ENCODE data around the gene CCDC85C.

Gene CCDC85C

GRCh38 chr14:99590746-99591555 lies 13.1 kb downstream of the CCDC85C start:
- DNase-seq (ENCODE audit: low spot score) = no peak

- DNase-seq (ENCODE audit: low spot score) = no peak
These were observed 14.1 kb downstream of the CCDC85C start for GRCh38 chr14:99589651-99590530.

DNA sequence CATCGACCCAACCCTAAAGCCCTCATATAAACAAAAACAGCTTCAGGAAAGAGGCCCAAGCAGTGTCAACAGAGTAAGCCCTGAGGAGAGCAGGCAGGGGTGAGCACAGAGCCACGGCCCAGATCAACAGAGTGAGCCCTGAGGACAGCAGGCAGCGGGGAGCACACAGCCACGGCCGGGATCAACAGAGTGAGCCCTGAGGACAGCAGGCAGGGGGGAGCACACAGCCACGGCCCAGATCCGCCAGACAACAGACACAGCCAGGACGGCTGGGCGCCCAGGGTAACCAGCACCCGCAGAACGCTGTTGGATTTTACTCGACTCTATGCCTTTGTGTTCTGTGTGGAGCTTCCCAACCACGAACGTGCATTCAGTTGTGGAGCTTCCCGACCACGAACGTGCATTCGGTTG lies 15.0 kb downstream of the CCDC85C start:
- no peak for DNase-seq (ENCODE audit: low spot score)

- no peak for DNase-seq (ENCODE audit: low spot score)
These were observed 16.3 kb downstream of the CCDC85C start for GRCh38 chr14:99587460-99588278.

DNA sequence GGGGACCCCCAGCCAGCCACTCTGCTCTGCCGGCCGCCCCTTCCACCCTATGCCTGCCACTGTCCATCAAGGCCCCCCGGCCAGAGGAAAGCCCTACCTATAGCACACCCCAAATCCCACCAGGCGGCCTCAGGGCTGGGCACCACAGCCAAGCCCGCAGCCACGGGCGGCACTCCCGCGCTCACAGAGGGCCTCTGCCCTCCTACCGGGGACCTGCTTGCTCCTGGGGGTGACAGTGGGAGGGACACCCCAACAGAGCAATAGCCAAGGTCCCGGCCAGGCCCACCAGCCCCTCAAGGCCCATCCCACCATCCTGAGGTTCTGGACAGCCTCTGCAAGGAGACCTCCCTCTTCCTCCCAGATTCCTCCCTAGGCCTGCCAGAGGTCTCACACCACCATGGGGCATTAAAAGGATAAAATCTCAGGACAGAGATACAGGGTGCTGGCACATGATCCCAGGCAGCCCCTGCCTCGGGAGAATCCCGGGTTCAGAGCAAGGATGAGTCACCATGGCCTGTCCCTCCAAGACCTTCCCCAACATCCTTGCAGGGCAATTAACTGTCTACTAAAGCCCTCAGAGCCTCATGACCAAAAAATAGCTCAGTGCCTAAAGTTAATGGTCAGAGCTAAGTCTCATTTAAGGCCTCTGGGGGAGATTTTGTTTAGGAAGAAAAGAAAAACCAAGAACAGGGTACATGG lies 17.1 kb downstream of the CCDC85C start:
- no peak for DNase-seq (ENCODE audit: low spot score)

DNA sequence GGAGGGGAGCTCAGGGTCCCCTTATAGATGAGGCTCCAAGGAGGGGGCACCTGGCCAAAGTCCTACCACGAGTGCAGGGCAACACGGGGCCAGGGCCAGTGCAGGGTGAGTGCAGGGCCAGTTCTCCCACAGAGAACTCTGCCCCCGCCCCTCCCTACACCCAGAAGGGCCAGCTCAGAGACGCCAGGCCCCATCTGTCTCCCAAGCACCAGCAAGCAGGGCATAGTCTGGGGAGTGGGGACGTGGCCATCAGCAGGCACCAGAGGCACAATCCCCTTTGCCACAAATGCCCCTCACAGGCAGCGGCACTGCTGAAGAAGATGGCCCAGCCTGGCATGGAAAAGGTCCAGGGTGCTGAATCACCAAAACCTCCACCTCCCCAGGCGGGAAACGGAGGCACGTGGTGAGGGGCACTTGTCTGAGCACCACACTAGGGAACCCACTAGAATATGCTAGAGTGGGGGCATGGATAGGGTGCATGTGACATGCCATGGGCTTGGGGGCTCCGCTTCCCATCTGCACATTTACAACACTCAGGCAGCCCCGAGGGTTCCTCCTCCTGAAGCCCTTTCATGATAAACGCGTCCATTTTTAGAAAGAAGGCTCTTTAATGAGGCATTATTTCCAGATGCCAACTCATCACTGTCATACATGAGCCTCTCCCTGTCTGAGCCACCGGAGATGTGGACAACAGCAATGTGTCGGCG lies 17.8 kb downstream of the CCDC85C start:
- no peak for DNase-seq (ENCODE audit: low spot score)

DNA sequence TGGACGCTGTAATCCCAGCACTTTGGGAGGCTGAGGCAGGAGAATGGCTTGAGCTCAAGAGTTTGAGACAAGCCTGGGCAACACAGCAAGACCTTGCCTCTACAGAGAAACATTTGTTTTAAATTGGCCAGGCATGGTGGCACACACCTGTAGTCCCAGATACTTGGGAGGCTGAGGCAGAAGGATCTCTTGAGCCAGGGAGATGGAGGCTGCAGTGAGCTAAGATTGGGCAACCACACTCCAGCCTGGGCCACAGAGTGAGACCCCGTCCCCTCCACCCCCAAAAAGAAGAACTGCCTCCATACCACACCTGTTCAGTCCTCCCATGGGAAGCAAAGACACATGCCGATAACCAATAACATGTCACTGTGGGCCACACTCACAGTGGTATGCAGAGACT lies 19.2 kb downstream of the CCDC85C start:
- no peak for DNase-seq (ENCODE audit: low spot score)

GRCh38 chr14:99581938-99582337 lies 22.1 kb downstream of the CCDC85C start:
- no peak for DNase-seq (ENCODE audit: low spot score)

- DNase-seq (ENCODE audit: low spot score) = no peak
These were observed 22.6 kb downstream of the CCDC85C start for GRCh38 chr14:99581374-99581773.

DNA sequence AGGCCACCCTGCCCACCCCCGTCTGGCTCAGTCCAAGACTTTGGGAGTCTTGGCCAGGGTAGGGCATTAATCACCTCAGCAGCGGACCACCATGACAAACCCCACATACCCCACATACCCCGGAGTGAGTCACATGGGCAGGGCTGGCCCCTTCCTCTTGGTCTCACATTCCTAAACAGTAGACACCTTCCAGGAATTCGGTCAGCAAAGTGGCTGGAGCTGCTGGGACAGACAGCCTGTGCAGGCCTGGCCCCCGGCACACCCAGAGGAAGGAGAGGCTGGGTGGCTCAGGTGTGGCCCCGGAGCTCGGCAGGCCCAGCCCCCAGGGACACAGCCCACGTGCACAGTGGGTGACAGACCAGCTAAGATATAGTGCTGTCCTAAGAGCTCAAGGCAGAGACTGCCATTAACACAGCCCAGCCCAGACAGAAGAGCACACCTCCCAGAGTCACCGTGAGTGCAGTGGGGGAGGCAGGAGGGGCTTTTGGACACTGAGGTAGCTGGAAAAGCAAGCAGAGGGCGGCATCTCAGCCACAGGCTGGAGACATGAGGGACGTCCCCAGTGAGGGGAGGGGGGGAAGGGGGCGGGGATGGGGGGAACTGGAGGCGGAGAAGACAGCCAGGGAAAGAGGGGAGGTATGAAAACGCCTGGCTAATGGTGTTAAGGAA lies 24.0 kb downstream of the CCDC85C start:
- no peak for DNase-seq (ENCODE audit: low spot score)

GRCh38 chr14:99579120-99579836 lies 24.7 kb downstream of the CCDC85C start:
- DNase-seq (ENCODE audit: low spot score) = no peak

DNA sequence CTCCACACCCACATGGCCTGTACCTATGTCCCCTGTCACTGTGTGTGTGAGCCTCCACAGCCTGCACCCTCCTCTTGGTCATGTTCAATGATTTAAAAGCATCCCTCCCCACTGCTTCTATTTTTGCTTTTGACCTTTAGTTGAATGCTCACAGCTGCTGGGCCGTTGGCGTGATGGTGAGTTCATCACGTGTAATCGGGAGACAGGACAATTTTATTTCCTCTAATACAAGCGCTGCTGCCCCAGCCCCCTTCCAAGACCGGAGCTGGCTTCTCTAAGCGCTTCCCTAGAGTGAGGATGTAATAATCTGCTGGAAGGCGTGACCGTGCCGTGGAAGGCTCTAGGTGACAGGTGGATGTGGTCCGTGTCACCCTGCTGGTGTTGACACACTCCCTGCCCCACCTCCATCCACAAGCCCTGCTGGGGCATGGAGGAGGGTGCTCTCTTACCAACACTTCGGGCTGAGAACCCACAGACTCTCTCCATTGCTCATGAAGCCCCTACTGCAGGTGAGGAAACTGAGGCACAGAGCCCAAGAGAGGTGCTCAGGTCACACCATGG lies 25.4 kb downstream of the CCDC85C start:
- DNase-seq (ENCODE audit: low spot score) = no peak

- DNase-seq (ENCODE audit: low spot score) = no peak
These were observed 27.0 kb downstream of the CCDC85C start for GRCh38 chr14:99576761-99577705.

DNA sequence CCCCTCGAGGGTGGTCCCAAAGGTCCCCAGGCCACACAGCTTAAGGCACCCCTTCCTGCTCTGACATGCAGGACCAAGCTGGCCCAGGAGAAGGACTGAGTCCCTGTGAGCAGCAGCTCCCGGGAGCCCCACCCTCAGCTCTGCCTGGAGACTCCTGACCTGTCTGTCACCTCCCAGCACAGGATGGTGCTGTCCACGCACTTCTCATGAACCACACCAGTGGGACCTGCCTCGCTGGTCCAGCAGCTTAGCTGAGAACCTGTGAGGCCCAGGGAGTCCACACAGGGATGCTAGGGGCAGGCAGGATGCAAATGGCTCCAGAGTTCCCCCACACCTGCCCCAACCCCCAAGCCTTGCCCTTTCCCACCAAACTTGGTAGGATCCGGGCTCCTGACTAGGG lies 27.7 kb downstream of the CCDC85C start:
- no peak for DNase-seq (ENCODE audit: low spot score)

- peak; percentile 48 for DNase-seq (ENCODE audit: low spot score)
These were observed 28.7 kb downstream of the CCDC85C start for GRCh38 chr14:99575043-99576023.

GRCh38 chr14:99574099-99574880 lies 29.7 kb downstream of the CCDC85C start:
- peak; percentile 45 for DNase-seq (ENCODE audit: low spot score)

All from SK-N-DZ (cell line).